ENCODE measurements around the gene EMP2. TPM values are rescaled to one million over a fixed set of nuclear protein-coding genes. Genes with fewer than 3 reads are reported as not detected.

The EMP2 gene
- total RNA-seq, 3 donors from 2014 or later, result 46.9 to 69.2 (median 66.0) TPM

GRCh38 chr16:10490141-10490540 lies 90.3 kb downstream of the EMP2 start:
- intact Hi-C loops (cut with DNase I; ENCODE audit: low total_unique reads), result no loop called here

GRCh38 chr16:10485698-10486382 lies 94.6 kb downstream of the EMP2 start:
- no peaks in the 10 kb centered on the region for H3K4me1 ChIP-seq
- H3K9me3 ChIP-seq, result no peaks in the 10 kb centered on the region
- no peaks in the 10 kb centered on the region for H3K27me3 ChIP-seq
- no peak overlapping the region for H3K27ac ChIP-seq
- DNase-seq (ENCODE audit: low spot score in 2 of 2), result no peak
- H3K4me3 ChIP-seq, result no peak overlapping the region
- intact Hi-C loops (cut with DNase I; ENCODE audit: low total_unique reads), result loop anchor here (5.0 kb wide), 1 partner anchor 1184 kb away; no protein-coding TSS in a partner anchor
- TF ChIP-seq POLR2A (IDR thresholded peaks at IDR 0.05) (no peak), POLR2AphosphoS5 (IDR thresholded peaks at IDR 0.05) (no peak), CTCF (IDR thresholded peaks at IDR 0.05) (no peak)
- H3K36me3 ChIP-seq, result no peaks in the 10 kb centered on the region

More at GRCh38 chr16:10490141-10490540, 90.3 kb downstream of the EMP2 start:
- Histone ChIP-seq H3K36me3 (no peaks in the 10 kb centered on the region), H3K4me1 (no peaks in the 10 kb centered on the region), H3K4me3 (no peak overlapping the region), H3K9me3 (peaks cover 4 to 7% of the 10 kb centered on the region in 2 donors), H3K27ac (no peak overlapping the region), H3K27me3 (no peaks in the 10 kb centered on the region)
- no peak for DNase-seq (ENCODE audit: low spot score in 2 of 2)
- TF ChIP-seq CTCF (IDR thresholded peaks at IDR 0.05), result no peak
- no peak for TF ChIP-seq POLR2AphosphoS5 (IDR thresholded peaks at IDR 0.05)
- TF ChIP-seq POLR2A (IDR thresholded peaks at IDR 0.05), result no peak

- H3K36me3 ChIP-seq, result no peaks in the 10 kb centered on the region
- intact Hi-C loops (cut with DNase I; ENCODE audit: low total_unique reads), result loop anchor here (5.0 kb wide), 1 partner anchor 1183 kb away; no protein-coding TSS in a partner anchor
- no peaks in the 10 kb centered on the region for H3K4me1 ChIP-seq
- H3K9me3 ChIP-seq, result no peaks in the 10 kb centered on the region
- no peaks in the 10 kb centered on the region for H3K27me3 ChIP-seq
- H3K27ac ChIP-seq, result no peak overlapping the region
- DNase-seq (ENCODE audit: low spot score in 2 of 2), result no peak
- TF ChIP-seq CTCF (IDR thresholded peaks at IDR 0.05) (no peak), POLR2AphosphoS5 (IDR thresholded peaks at IDR 0.05) (no peak), POLR2A (IDR thresholded peaks at IDR 0.05) (no peak)
- H3K4me3 ChIP-seq, result no peak overlapping the region
Observed at GRCh38 chr16:10485159-10485558, 95.2 kb downstream of the EMP2 start.

- H3K36me3 ChIP-seq, result no peaks in the 10 kb centered on the region
- intact Hi-C loops (cut with DNase I; ENCODE audit: low total_unique reads), result no loop called here
- H3K4me3 ChIP-seq, result no peak overlapping the region
- no peak for DNase-seq (ENCODE audit: low spot score in 2 of 2)
- H3K9me3 ChIP-seq, result no peaks in the 10 kb centered on the region
- H3K27ac ChIP-seq, result no peak overlapping the region
- H3K27me3 ChIP-seq, result no peaks in the 10 kb centered on the region
- no peak for TF ChIP-seq POLR2A (IDR thresholded peaks at IDR 0.05)
- no peak for TF ChIP-seq CTCF (IDR thresholded peaks at IDR 0.05)
- TF ChIP-seq POLR2AphosphoS5 (IDR thresholded peaks at IDR 0.05), result no peak
- H3K4me1 ChIP-seq, result no peaks in the 10 kb centered on the region
Observed at GRCh38 chr16:10480151-10480550, 100.2 kb downstream of the EMP2 start.

Other genes starting within 250 kb of the EMP2 start
- 10 to 100 TPM in 1 of 3 donors, 1 to 10 TPM in 2; 8.5 to 10.4 (median 9.4) TPM for gene ATF7IP2, start 194.5 kb downstream of the EMP2 start, total RNA-seq
- not detected for gene TEKT5, start 114.3 kb upstream of the EMP2 start, total RNA-seq
- 10 to 100 TPM; 19.7 to 32.1 (median 28.8) TPM for gene NUBP1, start 163.2 kb upstream of the EMP2 start, total RNA-seq
- 1 to 10 TPM in 1 of 3 donors, under 1 TPM in 1, not detected in 1; under 0.01 to 1.3 TPM for gene TVP23A, start 238.2 kb upstream of the EMP2 start, total RNA-seq